Hematopoietic multipotent progenitor cell treated with erythropoietin and hydrocortisone succinate and interleukin-3 and kit ligand, for 8 days (in vitro differentiated cells): ENCODE data around the gene ANKRD33.

ENCODE experiments used
- DNase-seq: peaks from one replicate; pipeline ENCODE4 v3.0.0-alpha.2; 2015

The ANKRD33 gene, protein sequence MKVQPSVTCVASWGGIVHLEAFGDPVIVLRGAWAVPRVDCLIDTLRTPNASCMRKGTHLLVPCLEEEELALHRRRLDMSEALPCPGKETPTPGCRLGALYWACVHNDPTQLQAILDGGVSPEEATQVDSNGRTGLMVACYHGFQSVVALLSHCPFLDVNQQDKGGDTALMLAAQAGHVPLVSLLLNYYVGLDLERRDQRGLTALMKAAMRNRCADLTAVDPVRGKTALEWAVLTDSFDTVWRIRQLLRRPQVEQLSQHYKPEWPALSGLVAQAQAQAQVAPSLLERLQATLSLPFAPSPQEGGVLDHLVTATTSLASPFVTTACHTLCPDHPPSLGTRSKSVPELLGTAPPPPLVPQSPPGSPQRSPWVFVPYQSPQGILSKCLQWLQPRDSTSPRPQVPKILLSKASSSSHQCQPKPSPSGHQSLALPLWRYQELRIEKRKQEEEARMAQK

DNA sequence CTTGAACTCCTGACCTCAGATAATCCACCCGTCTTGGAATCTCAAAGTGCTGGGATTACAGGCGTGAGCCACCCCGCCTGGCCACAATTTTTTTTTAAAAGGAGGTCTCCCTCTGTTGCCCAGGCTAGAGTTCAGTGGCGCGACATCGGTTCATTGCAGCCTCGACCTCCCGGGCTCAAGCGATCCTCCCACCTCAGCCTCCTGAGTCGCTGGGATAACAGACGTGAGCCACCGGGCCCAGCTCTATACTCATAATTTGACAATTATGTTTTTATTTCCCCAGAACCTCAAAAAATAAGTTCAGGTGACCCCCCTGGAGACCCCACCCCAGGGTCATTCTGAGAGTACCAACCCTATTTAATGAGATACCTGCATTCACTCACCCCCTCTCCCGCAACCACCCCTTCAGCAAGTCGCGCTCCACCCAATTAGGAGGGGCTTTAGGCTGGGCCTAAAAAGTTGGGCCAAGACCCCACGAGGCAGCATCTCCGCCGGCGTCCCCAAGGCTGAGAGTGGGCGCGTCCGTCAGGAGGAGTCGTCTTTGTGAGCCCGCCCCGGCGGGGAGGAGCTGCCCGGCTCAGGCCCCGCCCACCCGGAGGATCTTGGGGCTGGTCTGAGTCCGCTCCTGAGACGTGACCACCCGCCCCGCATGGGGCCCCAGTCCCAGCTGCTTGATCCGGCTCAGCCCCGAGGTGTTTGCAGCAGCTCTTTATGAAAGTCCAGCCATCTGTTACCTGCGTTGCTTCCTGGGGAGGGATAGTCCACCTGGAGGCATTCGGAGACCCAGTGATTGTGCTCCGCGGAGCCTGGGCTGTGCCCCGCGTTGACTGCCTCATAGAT, at the start of gene ANKRD33:
ANKRD33 (plus strand) TSS at position 628 of the 840 bp plus-strand sequence; CDS start at position 712, 84 bp downstream.
- DNase-seq, result no peak

DNA sequence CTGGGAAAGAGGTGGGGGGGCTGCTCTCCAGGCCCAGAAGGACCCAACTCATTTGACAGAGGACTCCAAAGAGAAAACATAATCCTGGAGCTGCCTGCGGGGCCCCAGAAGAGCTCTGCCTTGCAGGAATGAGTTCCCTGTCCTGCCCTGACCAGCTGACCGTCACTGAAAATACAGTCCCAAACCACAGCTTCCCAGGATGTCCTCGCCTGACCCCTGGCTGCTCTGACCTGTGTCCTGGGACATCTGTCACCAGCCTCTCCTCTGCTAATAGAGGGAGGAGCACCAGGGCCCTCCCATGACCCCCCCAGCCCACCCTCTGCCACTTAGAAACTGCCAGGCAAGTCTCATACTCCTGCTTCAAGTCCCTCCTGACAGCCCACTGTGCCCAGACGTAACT, 49.1 kb upstream of the ANKRD33 start:
- no peak for DNase-seq

DNA sequence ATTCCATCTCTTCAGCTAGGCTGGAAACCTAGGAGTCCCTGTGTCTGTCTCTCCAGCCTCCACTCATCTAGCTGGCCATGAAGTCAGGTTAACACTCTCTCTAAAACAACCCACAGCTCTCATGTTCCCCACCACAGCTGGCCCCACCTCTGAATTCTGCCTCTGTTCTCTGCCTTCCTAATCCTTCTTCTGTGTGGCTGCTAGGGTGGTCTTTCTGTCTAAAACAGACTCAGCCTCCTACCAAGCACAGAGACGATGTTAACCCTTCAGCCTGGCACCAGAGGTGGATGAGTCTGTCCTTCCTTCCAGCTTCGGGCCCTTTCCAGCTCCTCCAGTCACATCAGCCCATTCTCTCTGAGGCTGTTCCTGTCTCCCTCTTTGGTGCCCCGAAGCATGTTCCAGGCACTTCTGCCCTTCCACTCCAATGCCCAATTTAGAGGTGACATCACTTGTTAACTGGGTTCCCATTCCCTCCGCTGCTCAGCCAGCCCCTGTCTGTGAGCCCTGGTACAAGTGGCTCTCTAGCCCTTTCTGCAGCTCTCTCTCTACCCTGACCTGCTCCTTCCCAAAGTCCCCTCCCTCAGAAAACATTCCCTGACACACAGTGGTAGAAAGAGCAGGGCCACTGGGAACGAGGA, 48.5 kb upstream of the ANKRD33 start:
- no peak for DNase-seq

DNA sequence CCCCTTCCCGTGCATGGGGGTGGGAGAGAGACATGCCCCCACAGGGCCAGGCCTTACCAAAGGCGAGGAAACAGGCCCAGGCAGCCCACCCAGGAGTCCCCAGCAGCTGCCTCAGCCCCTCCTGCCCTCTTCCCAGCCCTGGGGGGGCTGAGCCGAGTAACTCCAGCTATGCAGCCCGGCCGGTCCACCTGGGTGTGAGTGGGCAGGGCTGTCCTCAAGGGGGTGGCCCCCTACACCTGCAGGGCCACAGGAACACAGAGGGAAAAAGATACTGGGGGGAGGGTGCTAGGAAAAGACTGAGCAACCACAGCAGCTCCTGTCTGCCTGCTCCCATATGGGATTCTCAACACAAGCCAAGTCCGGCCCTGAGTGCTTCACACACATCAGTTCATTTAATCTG, 46.9 kb upstream of the ANKRD33 start:
- no peak for DNase-seq

DNA sequence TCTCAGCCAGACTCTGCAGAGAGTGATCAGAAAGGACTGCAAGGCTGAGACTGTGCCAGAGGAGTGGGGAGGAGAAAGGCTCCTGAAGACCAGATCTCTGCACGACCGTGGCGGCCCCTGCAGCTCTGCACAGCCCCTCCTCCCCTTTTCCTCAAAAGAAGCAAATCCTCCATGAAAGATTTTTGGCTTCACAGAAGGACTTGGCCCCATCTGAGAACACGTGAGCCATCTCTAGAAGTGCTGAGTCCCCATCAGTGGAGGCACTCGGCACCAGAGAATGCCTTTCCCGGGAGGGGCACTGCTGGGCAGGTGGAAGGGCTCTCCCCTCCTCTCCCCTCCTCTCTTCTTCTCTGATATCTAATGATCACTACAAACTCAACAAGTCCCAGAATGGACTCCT, 46.2 kb upstream of the ANKRD33 start:
- no peak for DNase-seq

GRCh38 chr12:51844854-51845253, 43.0 kb upstream of the ANKRD33 start:
- DNase-seq, result no peak

GRCh38 chr12:51845482-51845881, 42.4 kb upstream of the ANKRD33 start:
- DNase-seq, result no peak

GRCh38 chr12:51846271-51846691, 41.6 kb upstream of the ANKRD33 start:
- DNase-seq, result no peak

DNA sequence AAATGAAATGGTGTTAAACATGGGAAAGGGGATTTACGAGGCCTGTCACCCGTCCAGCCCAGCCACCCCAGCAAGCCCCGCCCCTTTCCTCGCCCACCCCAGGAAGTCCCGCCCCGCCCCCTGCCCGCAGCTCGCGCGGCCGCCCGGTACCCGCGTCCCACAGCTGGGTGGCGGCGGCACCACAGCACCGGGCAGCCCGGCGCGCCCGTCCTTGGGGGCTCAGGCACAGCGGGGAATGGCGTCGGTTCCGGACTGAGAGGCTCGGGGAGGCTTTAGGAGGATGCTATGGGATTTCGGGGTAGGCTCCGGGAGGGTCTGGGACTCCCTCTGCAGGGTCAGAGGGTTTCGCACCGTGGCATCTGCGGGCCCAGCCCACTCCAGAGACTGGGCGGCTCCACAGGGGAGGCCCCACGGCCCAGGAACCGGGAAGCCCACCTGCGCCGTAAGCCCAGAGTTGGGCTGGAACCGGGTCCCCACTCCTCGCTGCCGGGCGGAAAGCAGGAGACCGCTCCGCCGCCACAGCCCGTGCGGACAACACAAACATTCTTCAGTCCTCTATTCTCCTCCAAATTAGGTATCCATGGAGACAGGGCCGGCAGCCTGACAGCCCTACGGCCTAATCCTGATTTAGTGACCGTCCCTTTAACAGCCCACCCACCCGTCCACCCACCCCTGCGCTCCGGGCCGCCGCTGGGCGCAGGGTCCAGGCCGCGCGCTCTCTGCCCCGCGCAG, 40.8 kb upstream of the ANKRD33 start:
- no peak for DNase-seq

DNA sequence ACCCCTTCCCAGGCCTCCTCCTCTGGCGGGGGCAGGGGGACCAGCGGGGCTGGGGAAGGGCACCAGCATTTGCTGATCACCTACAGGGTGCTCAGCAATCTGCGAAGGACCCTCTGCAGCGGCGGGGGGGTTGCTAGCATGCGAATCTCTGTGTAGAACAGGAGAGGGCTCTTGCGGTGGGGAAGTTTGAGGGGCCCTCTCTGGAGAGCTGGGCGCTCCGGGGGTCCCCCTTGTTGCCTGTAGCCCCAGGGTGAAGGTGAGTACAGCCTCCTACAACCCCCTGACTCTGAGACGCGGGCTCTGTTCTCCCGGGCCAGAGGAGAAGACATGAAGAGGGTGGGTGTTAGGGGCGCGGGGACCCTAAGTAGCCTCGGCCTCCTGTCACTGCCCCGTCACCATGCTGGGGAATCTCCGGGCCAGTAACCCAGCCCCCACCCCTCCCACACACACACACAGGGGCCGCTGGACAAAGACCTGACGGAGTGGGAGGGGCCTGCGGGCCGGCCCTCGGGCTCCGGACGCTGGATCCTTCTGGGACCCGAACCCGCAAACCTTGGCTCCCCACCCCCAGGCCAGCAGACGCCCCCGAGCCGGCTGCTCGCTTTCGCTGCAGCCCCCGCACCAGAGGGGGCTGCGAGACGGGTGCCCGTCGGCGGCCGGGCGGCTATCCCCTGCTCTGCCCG, 40.1 kb upstream of the ANKRD33 start:
- no peak for DNase-seq

GRCh38 chr12:51848326-51848727, 39.6 kb upstream of the ANKRD33 start, which contains the start of gene FIGNL2:
FIGNL2 (minus strand) TSS chr12:51848718; CDS start chr12:51822413, 26,305 bp downstream.
- no peak for DNase-seq

DNA sequence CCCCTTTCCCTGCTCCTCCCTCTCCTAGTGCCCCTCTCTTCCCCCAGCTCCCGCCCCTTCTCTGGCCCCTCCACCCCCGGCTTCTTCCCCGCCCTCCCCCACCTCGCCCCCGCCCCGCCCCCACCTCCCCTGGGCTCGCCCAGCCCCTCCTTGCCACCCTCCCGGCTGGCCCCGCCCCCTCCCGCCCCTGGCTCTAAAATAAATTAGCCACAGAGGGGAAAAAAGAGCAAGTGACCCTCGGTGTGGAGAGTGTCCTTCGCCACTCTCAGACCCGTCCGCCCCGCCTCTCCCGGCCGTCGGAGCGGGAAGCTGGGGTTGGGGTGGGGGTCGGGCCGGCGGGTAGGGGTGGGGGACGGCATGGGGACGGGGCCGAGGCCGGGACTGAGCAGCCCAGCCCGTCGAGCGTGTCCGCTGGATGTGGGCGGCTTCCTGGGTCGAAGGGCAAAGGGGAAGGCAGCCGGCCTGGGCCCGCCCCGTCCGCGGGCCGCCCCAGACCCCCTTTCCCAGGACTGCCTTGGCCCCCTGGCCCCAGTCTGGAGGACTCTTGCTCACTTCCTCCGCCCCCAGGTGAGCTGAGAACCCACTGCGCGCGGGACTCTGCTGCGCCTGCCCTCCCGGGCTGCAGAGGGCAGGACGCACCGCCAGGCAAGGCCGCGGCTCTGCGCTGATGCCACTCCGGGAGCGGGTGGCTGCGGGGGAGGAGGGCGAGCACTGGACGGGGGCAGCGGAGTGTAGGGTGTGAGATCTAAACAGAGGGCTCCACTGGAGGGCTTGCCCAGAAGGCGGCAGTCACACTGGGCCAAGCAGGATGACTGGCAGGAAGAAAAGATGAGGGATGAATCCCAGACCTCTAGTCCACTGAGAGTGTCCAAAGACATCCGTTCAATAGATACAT, 38.8 kb upstream of the ANKRD33 start:
- DNase-seq, result no peak

DNA sequence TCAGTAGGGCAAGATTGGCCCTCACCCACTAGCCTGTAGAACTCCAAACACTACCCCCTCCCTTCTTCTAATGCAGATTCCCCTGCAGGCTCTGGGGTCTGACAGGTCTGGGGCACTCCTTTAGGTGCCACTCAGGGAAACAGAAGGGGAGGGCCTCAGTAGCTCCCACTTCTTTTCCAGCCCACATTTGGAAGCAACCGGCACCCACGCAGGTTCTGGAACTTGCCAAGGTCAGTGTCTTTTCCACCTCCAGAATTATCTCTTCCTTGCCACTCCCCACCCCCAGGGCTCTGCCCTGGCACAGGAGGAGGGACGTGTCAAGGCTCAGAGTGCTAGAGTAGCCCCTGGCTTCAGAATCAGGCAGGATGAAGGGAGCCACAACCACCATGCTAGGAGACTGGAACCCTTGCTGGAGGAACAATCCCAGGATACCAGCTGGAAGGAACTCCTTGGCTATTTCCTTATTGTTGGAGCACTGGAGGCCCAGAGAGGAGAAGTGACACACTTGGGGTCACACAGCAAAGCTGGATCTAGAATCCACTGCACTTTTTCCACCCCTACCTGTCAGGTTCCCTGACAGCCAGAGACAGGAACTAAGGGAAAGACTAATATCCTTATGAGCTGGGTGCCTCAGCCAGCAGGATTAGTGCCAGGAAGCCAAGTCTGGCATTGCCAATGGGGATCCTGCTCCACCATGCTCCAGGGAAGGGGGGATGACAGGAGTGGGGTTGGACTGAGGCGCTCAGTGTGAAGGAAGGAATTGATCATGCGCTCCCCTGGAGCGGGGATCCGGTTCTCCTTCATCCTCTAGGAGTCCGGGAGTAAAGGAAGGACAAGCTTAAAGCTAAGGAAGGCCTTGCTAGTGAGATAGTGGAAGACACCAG, 37.6 kb upstream of the ANKRD33 start:
- DNase-seq, result no peak

DNA sequence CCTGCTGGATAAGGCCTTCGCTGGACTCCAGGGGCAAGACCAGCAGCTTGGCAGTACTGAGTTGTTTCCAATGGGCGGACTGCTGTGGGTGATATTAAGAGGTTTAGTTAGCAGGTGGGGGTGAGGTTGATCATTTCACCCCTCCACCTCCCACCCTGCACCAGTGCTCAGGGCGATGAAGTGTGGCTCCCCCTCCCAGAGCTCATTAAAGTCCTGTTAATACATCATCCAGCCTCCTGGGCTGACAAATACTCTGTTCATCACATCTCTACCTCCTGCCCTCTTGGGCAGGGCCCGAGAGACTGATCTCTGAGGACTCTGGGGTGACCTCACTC, 37.0 kb upstream of the ANKRD33 start:
- DNase-seq, result no peak

DNA sequence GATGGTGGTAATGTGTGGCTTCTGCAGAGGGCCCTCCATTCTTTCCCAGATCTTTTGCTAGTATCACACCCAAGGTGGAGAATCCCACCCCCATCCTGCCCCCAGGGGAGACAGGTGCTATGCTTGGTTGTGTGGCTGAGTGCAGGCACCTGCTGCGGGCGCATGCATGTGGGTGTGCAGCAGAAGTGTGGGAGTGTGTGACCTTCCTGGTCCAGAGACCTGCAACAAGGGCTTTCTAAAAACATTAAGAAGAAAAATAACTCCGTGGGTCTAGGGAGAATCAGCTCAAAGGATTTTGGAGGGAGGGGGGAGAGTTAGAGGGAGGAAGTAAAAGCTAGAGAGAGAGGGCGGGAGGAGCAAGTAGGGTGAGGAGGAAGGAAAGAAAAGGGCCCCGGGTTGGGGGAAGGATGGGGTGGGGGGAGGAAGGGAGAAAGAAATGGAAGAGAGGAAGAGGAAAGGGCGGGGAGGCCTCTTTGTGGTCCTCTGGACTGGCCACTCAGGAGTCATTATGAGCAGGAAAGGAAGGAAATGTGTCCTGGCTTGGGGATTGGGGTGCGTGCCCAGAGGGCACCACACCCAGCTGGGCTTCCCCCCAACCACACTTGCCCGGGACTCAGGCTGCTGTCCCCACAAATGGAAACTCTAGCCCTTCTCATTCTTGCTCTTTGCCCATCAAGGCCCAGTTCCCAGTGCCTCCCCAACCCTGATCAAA, 36.3 kb upstream of the ANKRD33 start:
- no peak for DNase-seq

- DNase-seq, result no peak
These were observed 35.3 kb upstream of the ANKRD33 start for GRCh38 chr12:51852404-51853137.

GRCh38 chr12:51855586-51856428, 32.1 kb upstream of the ANKRD33 start:
- DNase-seq, result no peak

DNA sequence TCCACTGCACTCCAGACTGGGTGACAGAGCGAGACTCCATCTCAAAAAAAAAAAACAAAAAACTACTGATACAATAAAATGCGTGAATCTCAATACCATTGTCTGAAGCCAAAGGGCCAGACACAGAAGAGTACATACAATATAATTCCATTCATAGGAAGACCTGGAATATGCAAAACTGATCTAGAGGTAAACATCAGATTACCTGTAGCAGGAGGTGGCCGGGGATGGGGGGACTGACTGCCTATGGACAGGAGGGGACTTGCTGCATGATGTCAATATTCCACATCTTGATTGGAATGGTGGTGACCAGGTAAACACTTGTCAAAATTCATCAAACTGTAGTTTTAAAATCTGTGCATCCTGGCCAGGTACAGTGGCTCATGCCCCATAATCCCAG, 26.9 kb upstream of the ANKRD33 start:
- DNase-seq, result no peak
